Body of pancreas (tissue), 4 donors: ENCODE measurements around the gene ERC1.
"Not testable (repeated sequence)": the region's sequence is repeated elsewhere in the genome, so short reads cannot be mapped to it uniquely, and the experiment has no call there.

ENCODE experiments used
- POLR2A ChIP-seq, 3 donors: fragments of 450-650 bp; IDR thresholded peaks; one replicate each; pipeline ENCODE4 v1.6.1; 2016; ENCODE audit warnings: antibody characterized with exemption in 3 of 3, mild to moderate bottlenecking in 2 of 3
- TF ChIP-seq, protein P1 (sequence below), 7 experiments: fragments of 450-650 bp in 4 of 7; fragments of 200-600 bp in 3 of 7; sonication (generic) in 3 of 7; IDR thresholded peaks; one replicate each; pipeline ENCODE4 v1.5.1; 2016 to 2019; ENCODE audit warnings: antibody characterized with exemption in 7 of 7

DNA sequence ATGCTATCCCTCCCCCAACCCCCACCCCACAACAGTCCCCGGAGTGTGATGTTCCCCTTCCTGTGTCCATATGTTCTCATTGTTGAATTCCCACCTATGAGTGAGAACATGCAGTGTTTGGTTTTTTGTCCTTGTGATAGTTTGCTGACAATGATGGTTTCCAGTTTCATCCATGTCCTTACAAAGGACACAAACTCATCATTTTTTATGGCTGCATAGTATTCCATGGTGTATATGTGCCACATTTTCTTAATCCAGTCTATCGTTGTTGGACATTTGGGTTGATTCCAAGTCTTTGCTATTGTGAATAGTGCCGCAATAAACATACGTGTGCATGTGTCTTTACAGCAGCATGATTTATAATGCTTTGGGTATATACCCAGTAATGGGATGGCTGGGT, 155.7 kb downstream of the ERC1 start:
- not testable (repeated sequence) for TF ChIP-seq POLR2A (IDR thresholded peaks at IDR 0.05)
- TF ChIP-seq, protein P1, sequence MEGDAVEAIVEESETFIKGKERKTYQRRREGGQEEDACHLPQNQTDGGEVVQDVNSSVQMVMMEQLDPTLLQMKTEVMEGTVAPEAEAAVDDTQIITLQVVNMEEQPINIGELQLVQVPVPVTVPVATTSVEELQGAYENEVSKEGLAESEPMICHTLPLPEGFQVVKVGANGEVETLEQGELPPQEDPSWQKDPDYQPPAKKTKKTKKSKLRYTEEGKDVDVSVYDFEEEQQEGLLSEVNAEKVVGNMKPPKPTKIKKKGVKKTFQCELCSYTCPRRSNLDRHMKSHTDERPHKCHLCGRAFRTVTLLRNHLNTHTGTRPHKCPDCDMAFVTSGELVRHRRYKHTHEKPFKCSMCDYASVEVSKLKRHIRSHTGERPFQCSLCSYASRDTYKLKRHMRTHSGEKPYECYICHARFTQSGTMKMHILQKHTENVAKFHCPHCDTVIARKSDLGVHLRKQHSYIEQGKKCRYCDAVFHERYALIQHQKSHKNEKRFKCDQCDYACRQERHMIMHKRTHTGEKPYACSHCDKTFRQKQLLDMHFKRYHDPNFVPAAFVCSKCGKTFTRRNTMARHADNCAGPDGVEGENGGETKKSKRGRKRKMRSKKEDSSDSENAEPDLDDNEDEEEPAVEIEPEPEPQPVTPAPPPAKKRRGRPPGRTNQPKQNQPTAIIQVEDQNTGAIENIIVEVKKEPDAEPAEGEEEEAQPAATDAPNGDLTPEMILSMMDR (IDR thresholded peaks at IDR 0.05): not testable (repeated sequence)
